Spleen (tissue), 11 donors: ENCODE data around the gene HMCN2. TPM values are rescaled to one million over a fixed set of nuclear protein-coding genes. Genes with fewer than 3 reads are reported as not detected.

ENCODE experiments used
- DNase-seq: peaks from one replicate; pipeline ENCODE4 v3.0.0-alpha.2; 2020
- H3K27ac ChIP-seq, 8 donors: fragments of 200-600 bp; sonication (generic) in 7 of 8; 1 replicate in 4 of 8; 2 replicates in 4 of 8; pipeline versions ENCODE4 v1.5.0 to v1.8.0; 2016 to 2021; ENCODE audit warnings: inconsistent platforms in 4 of 8, mild to moderate bottlenecking in 4 of 8, moderate library complexity in 1 of 8
- H3K27me3 ChIP-seq, 7 donors: fragments of 200-600 bp; sonication (generic) in 6 of 7; replicated peaks in 1 of 7; 1 replicate in 4 of 7; 2 replicates in 3 of 7; pipeline versions ENCODE4 v1.5.0 to v1.8.0; 2016 to 2021; ENCODE audit warnings: inconsistent platforms in 3 of 7, mild to moderate bottlenecking in 1 of 7
- H3K36me3 ChIP-seq, 6 donors: fragments of 200-600 bp; sonication (generic) in 5 of 6; 1 replicate in 4 of 6; 2 replicates in 2 of 6; pipeline versions ENCODE4 v1.5.0 to v1.8.0; 2016 to 2021; ENCODE audit warnings: inconsistent platforms in 2 of 6
- H3K4me1 ChIP-seq, 6 donors: fragments of 200-600 bp; sonication (generic) in 5 of 6; 1 replicate in 3 of 6; 2 replicates in 3 of 6; pipeline versions ENCODE4 v1.5.0 to v1.8.0; 2016 to 2021; ENCODE audit warnings: inconsistent platforms in 3 of 6
- H3K4me3 ChIP-seq, 8 donors: fragments of 200-600 bp; sonication (generic) in 7 of 8; 1 replicate in 4 of 8; 2 replicates in 4 of 8; pipeline versions ENCODE4 v1.5.0 to v1.8.0; 2016 to 2021; ENCODE audit warnings: inconsistent platforms in 4 of 8, mild to moderate bottlenecking in 4 of 8, moderate library complexity in 2 of 8
- H3K9me3 ChIP-seq, 8 donors: fragments of 200-600 bp; sonication (generic) in 7 of 8; 1 replicate in 4 of 8; 2 replicates in 4 of 8; pipeline versions ENCODE4 v1.5.0 to v1.8.0; 2016 to 2021; ENCODE audit warnings: inconsistent platforms in 4 of 8
- POLR2A ChIP-seq, 3 donors: fragments of 450-650 bp; IDR thresholded peaks; one replicate each; pipeline ENCODE4 v1.5.1; 2017; ENCODE audit warnings: antibody characterized with exemption in 3 of 3, mild to moderate bottlenecking in 1 of 3
- POLR2AphosphoS5 ChIP-seq, 3 donors: sonication (generic); formaldehyde crosslinking; IDR thresholded peaks; one replicate each; pipeline ENCODE4 v1.5.1; 2017; ENCODE audit warnings: antibody characterized with exemption in 3 of 3
- WGBS, 5 donors: extraction: QIAGEN DNeasy Blood & Tissue Kit in 3 of 5; methylation state at CpG; one replicate each; pipeline versions ENCODE4 v1.1.5 to v1.1.7; 2013 to 2018; 5-methylcytosine and 5-hydroxymethylcytosine counted together
- intact Hi-C: fragments of 100-400 bp; cut with DNase I; formaldehyde crosslinking; loops from one replicate; pipeline ENCODE4 v1.15.0; 2023; ENCODE audit warnings: low total_unique reads
- polyA plus RNA-seq, 3 donors: library from polyadenylated mRNA; stranded (reverse); fragments of 200-250 nt; gene quantifications; one replicate each; pipeline ENCODE4 v1.2.1, GENCODE V29; 2013
- total RNA-seq, 7 donors: library from RNA; depleted of rRNA in 3 of 7; stranded (reverse); fragments of >200 nt in 3 of 7; fragmentation: NEBNext Ultra II Directional in 4 of 7; extraction: Animal tissue kit (Norgen Biotek cat#: 25700) in 4 of 7; gene quantifications; one replicate each; pipeline versions ENCODE4 v1.1.0 to v1.2.1, GENCODE V29; 2016 to 2021
- TF ChIP-seq, protein P1 (sequence below), 11 experiments: fragments of 200-600 bp in 7 of 11; fragments of 450-650 bp in 4 of 11; sonication (generic) in 4 of 11; IDR thresholded peaks in 8 of 11; conservative IDR thresholded peaks in 3 of 11; 1 replicate in 7 of 11; 2 replicates in 4 of 11; pipeline versions ENCODE4 v1.4.0 to v1.8.0; 2016 to 2021; ENCODE audit warnings: antibody characterized with exemption in 11 of 11, inconsistent platforms in 4 of 11, mild to moderate bottlenecking in 1 of 11
- donor health status: healthy with polysubstance abuse.
- donor health status: DM: no; HTN: no; CAD: no; lungs with moderate emphysema.
- donor health status: DM: no; HTN: no; CAD: no.
- donor health status: Bipolar disorder and iron deficiency.
- donor health status: healthy.
- donor health status: DM: no; HTN: no; CAD: no.
- donor health status: DM: yes; HTN: yes; CAD: no.

The HMCN2 gene
- total and polyA plus RNA-seq, 10 donors = 0.09 to 1.9 (median 0.73) TPM

- Histone ChIP-seq H3K36me3 (no peaks in the 10 kb centered on the region), H3K4me1 (peaks cover 0 to 5% (median 0%) of the 10 kb centered on the region in 6 donors), H3K4me3 (no peak overlapping the region), H3K9me3 (no peaks in the 10 kb centered on the region), H3K27me3 (peaks cover 0 to 65% (median 0%) of the 10 kb centered on the region in 7 donors), H3K27ac (no peak overlapping the region)
- TF ChIP-seq POLR2AphosphoS5 (IDR thresholded peaks at IDR 0.05) (no peak), POLR2A (IDR thresholded peaks at IDR 0.05) (no peak)
- TF ChIP-seq, protein P1, sequence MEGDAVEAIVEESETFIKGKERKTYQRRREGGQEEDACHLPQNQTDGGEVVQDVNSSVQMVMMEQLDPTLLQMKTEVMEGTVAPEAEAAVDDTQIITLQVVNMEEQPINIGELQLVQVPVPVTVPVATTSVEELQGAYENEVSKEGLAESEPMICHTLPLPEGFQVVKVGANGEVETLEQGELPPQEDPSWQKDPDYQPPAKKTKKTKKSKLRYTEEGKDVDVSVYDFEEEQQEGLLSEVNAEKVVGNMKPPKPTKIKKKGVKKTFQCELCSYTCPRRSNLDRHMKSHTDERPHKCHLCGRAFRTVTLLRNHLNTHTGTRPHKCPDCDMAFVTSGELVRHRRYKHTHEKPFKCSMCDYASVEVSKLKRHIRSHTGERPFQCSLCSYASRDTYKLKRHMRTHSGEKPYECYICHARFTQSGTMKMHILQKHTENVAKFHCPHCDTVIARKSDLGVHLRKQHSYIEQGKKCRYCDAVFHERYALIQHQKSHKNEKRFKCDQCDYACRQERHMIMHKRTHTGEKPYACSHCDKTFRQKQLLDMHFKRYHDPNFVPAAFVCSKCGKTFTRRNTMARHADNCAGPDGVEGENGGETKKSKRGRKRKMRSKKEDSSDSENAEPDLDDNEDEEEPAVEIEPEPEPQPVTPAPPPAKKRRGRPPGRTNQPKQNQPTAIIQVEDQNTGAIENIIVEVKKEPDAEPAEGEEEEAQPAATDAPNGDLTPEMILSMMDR (IDR thresholded peaks at IDR 0.05 in 8 of 11, conservative IDR thresholded peaks at IDR 0.05 in 3 of 11) = no peak
- WGBS, 5 donors = 68 to 78% (median 72%) methylated on average over 10 to 11 of the region's 11 CpGs
- intact Hi-C loops = loop anchor here (10.0 kb wide), 2 partner anchors 98 to 228 kb away; no protein-coding TSS in a partner anchor
- no peak for DNase-seq
Measured at GRCh38 chr9:130342714-130343085, 77.1 kb downstream of the HMCN2 start.

GRCh38 chr9:130343445-130343918 is 77.9 kb downstream of the HMCN2 start:
- Histone ChIP-seq H3K9me3 (no peaks in the 10 kb centered on the region), H3K27ac (no peak overlapping the region), H3K4me3 (no peak overlapping the region), H3K36me3 (no peaks in the 10 kb centered on the region), H3K4me1 (peaks cover 0 to 5% (median 0%) of the 10 kb centered on the region in 6 donors), H3K27me3 (peaks cover 0 to 72% (median 0%) of the 10 kb centered on the region in 7 donors)
- TF ChIP-seq POLR2AphosphoS5 (IDR thresholded peaks at IDR 0.05) = no peak
- TF ChIP-seq, protein P1 (IDR thresholded peaks at IDR 0.05 in 8 of 11, conservative IDR thresholded peaks at IDR 0.05 in 3 of 11) = peak in 9 of 11 experiments; percentile 45 to 74 (median 58)
- WGBS, 5 donors = 25 to 45% (median 31%) methylated on average over 5 to 12 of the region's 12 CpGs
- peak; percentile 57 for DNase-seq
- intact Hi-C loops = loop anchor here (10.0 kb wide), 2 partner anchors 99 to 229 kb away; no protein-coding TSS in a partner anchor

DNA sequence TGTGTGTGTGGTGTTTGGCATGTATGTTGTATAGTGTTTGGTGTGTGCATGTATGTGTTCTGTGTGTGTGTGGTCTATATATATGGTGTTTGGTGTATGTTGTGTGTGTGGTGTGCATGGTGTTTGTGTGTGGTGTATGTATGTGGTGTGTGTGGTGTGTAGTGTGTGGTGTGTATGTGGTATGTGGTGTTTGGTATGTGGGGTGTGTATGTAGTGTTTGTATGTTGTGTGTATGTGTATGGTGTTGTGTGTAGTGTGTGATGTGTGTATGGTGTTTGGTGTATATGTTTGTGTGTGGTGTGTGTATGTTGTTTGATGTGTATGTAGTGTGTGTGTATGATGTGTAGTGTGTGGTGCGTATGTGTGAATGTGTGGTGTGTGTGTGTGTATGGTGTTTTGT is 78.8 kb downstream of the HMCN2 start:
- DNase-seq = no peak
- H3K36me3 ChIP-seq = no peaks in the 10 kb centered on the region
- TF ChIP-seq, protein P1 (IDR thresholded peaks at IDR 0.05 in 8 of 11, conservative IDR thresholded peaks at IDR 0.05 in 3 of 11) = no peak
- TF ChIP-seq POLR2AphosphoS5 (IDR thresholded peaks at IDR 0.05) (no peak), POLR2A (IDR thresholded peaks at IDR 0.05) (no peak)
- WGBS, 5 donors = 96 to 100% (median 100%) methylated on average over 1 of the region's 1 CpG
- no peak overlapping the region for H3K4me3 ChIP-seq
- no peaks in the 10 kb centered on the region for H3K9me3 ChIP-seq
- intact Hi-C loops = loop anchor here (10.0 kb wide), 2 partner anchors 100 to 230 kb away; no protein-coding TSS in a partner anchor
- no peak overlapping the region for H3K27ac ChIP-seq
- peaks cover 0 to 5% (median 0%) of the 10 kb centered on the region in 6 donors for H3K4me1 ChIP-seq
- H3K27me3 ChIP-seq = peaks cover 0 to 81% (median 0%) of the 10 kb centered on the region in 7 donors

GRCh38 chr9:130345009-130345896 is 79.7 kb downstream of the HMCN2 start:
- 69 to 82% (median 75%) methylated on average over 9 of the region's 9 CpGs for WGBS, 5 donors
- Histone ChIP-seq H3K27ac (no peak overlapping the region), H3K36me3 (no peaks in the 10 kb centered on the region), H3K4me1 (peaks cover 0 to 5% (median 0%) of the 10 kb centered on the region in 6 donors), H3K27me3 (peaks cover 0 to 84% (median 0%) of the 10 kb centered on the region in 7 donors), H3K9me3 (no peaks in the 10 kb centered on the region), H3K4me3 (no peak overlapping the region)
- no peak for DNase-seq
- TF ChIP-seq POLR2AphosphoS5 (IDR thresholded peaks at IDR 0.05) = no peak
- no peak for TF ChIP-seq POLR2A (IDR thresholded peaks at IDR 0.05)
- TF ChIP-seq, protein P1 (IDR thresholded peaks at IDR 0.05 in 8 of 11, conservative IDR thresholded peaks at IDR 0.05 in 3 of 11) = no peak
- intact Hi-C loops = loop anchor here (10.0 kb wide), 2 partner anchors 100 to 230 kb away; no protein-coding TSS in a partner anchor
